IPS DF 19.7 (cell line): ENCODE measurements around the gene CR1L.
"Not testable (repeated sequence)": the region's sequence is repeated elsewhere in the genome, so short reads cannot be mapped to it uniquely, and the experiment has no call there.

Source experiments
- DNase-seq: peaks from one replicate; pipeline ENCODE4 v3.0.0-alpha.2; 2013; ENCODE audit warnings: low read depth, low spot score

CR1L gene

DNA sequence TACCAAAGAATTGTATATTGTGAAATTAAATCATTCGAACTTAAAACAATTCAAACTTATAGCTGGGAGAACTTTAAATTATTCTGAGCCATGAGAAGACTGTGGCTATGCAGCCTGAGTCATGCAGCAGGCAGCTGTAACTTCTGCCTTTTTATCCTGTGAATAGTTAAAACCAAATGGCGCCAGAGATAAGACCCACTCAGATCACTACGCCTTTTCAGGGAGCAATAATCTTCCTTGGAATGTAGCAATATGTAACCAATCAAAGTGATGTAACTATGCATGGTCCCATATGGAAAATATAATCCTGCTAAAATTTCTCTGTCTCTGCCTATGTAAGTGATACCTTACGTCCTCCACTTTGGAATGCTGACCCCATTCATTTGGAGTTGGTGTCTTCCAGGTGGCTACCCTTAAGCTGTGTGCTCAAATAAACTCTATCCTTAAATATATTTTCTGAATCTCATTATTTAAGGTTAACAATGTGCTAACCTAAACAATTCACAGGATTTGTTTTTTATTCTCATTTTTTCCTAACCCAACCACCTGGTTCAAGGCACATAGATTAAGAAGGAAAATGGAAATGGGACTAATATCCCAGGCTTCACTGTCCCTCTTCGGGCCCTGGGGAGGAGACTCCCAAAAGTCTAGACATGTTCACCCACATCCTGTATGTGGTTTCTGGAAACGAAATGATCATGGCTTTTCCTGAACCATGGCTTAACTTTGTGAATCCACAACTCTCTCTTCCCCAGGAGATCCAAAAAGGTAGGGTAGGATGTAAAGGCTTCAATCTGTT, 35.9 kb downstream of the CR1L start:
- not testable (repeated sequence) for DNase-seq

DNA sequence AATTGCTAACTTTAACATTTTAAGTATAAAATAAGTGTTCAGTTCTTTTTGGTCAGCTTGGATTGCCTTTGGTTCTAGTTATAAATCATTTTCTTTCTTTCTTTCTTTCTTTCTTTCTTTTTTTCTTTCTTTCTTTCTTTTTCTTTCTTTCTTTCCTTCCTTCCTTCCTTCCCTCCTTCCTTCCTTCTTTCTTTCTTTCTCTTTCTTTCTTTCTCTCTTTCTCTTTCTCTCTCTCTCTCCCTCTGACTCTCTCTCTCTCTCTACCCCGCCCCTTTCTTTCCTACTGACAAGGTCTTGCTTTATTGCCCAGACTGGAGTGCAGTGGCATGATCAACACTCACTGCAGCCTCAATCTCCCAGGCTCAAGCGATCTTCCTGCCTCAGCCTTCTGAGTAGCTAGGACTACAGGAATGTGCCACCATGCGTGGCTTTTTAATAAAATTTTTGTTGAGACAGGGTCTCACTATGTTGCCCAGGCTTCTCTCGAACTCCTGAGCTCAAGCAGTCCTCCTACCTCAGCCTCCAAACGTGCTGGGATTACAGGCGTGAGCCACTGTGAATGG, 38.0 kb downstream of the CR1L start:
- DNase-seq, result not testable (repeated sequence)

- DNase-seq, result not testable (repeated sequence)
These were observed 45.6 kb downstream of the CR1L start for GRCh38 chr1:207690551-207690950.

- DNase-seq, result no peak
These were observed 46.1 kb downstream of the CR1L start for GRCh38 chr1:207691010-207691409.

DNA sequence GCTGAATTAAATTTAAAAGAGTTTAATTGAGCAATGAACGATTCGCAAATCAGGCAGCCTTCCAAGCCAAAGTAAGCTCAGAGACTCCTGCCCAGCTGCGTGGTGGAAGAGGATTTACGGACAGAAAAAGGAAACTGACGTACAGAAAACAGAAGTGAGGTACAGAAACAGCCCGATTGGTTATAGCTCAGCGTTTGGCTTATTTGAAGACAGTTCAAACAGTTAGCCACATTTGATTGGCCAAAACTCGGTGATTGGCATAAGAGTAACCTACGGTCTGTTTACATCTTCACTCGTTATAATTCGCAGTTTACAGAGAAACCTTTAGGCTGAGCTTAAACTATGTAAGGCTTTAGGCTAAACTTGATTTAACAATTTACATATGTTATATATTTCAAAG, 46.9 kb downstream of the CR1L start:
- DNase-seq, result no peak

DNA sequence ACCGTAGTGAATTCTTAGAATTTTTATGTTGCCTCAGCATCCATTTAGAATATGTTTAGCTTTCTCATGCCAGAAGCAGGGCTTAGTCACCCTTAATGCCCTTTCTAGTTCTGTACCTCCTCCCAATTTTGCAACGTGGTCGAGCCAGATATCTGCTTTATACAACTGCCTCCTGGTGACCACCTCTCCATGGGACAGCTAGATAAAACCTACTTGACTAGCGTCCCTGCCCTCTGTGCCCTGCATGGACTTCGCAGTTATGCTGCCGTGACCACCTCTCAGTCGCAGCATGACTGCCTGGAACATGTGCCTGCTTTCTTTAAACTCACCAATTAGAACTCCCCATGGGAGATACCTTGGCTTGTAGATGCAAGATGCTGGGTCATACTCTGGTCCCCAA, 47.4 kb downstream of the CR1L start:
- not testable (repeated sequence) for DNase-seq

DNA sequence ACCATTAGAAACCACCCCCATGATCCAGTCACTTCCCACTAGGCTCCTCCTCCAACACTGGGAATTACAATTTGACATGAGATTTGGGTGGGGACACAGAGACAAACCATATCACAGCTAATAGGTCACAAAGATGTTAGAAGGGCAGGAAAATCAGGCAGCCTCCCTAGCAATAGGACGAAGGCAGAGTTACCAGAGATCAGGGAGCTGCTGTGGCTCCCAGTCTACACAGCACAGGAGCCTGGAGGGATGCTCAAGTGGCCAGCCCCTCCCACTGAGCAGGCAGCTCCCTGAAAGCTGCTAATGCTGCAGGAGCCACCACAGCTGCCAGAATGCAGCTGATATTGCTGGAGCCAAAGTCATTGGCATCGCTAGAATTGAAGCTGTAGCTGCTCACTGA, 51.0 kb downstream of the CR1L start:
- DNase-seq, result no peak

- no peak for DNase-seq
These were observed 54.0 kb downstream of the CR1L start for GRCh38 chr1:207698822-207699483.

DNA sequence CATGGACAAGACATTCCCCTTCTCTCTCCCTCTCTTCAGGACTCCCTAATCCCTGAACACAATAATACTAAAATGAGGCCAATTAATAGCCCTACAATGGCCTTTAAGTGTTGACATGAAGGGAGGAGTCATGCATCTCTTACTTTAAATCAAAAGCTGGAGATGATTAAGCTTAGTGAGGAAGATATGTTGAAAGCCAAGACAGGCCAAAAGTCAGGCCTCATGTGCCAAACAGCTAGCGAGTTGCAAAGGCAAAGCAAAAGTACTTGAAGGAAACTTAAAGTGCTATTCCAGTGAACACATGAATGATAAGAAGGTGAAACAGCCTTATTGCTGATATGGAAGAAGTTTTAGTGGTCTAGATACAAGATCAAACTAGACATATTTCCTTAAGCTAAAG, 57.4 kb downstream of the CR1L start:
- DNase-seq, result no peak

- no peak for DNase-seq
These were observed 58.8 kb downstream of the CR1L start for GRCh38 chr1:207703712-207704111.

DNA sequence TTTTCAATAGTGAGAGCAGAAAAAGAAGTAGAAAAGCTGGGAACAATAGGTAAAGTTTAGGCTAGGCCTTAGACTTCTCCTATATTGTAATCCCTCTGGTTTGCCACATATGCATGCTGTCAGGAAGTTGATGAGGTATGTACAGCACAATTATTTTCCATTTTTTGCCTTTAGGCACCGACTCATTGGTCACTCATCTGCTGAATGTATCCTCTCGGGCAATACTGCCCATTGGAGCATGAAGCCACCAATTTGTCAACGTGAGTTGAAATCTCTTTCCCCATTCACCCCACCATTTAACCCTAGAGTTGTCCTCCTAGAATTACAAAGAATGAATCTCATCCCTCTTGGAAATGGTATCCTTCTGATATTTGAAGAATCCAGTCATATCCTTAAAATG, 63.1 kb downstream of the CR1L start:
- DNase-seq, result not testable (repeated sequence)

- DNase-seq, result no peak
These were observed 66.4 kb downstream of the CR1L start for GRCh38 chr1:207711285-207711684.

- DNase-seq, result not testable (repeated sequence)
These were observed 67.8 kb downstream of the CR1L start for GRCh38 chr1:207712701-207713100.

DNA sequence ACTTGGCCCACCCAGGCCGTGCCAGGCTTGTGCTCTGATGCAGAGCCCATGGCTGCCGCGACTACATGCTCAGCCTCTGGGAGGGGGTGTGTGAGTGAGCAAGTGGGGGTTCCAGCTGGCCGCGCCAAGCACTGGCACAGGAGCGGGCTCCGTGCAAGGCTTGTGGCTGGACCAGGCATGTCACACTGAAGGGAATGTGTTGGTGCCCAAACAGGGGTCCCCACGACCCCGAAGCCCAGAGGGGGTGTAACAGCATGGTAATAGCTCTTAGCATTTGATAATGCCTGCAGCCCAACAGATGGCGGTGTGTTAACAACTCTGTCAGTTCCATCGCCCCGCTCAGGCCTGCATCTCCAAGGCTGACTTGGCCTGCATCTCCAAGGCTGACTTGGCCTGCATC, 68.6 kb downstream of the CR1L start:
- no peak for DNase-seq

DNA sequence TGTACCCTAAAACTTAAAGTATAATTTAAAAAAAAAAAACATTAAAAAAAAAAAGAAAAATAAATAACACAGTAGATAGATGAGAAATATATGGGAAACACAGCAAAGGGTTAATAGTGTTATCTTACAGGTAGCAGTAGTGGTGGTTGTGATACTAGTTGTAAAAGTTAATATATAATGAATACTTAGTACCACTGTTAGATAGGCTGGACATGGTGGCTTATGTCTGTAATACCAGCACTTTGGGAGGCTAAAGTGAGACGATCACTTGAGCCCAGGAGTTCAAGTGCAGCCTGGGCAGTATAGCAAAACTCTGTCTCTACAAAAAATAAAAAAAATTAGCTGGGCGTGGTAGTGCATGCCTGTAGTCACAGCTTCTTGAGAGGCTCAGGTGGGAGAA, 74.3 kb downstream of the CR1L start:
- DNase-seq, result no peak

GRCh38 chr1:207728200-207728858, 83.4 kb downstream of the CR1L start:
- not testable (repeated sequence) for DNase-seq

GRCh38 chr1:207737503-207738157, 92.7 kb downstream of the CR1L start:
- DNase-seq, result not testable (repeated sequence)

GRCh38 chr1:207738158-207738659, 93.3 kb downstream of the CR1L start:
- not testable (repeated sequence) for DNase-seq

- DNase-seq, result no peak
These were observed 95.3 kb downstream of the CR1L start for GRCh38 chr1:207740207-207740606.

DNA sequence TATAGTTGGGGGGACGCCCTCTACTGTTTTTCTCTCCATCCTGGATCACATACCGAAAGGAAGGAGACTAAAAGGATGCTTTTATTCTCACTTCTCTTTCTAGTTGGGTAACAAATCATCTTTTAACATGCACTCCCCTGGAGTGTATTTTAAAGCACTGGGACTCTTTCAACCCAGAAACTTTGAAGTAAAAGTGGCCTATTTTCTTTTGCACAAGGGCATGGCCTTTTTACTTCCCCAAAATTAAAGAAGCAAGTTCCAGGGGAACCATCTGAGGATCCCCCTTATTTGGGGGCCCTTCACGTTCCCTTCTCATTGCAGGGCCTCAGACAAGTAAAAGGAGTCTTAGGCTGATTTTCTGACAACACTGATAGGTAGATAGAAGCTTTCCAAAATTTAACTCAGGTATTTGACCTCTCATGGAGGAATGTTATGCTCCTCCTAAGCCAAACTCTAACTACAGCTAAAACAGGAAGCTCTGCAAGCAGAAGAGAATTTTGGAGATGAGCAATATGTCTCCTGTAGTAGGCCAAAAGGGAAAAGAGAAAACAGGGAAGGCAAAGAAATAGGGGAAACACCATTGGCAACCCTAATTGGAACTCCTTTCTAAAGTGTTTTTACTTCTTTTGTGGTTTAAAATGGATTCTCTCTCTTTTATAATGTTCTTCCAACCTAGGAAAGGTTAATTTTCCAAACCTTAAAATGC, 98.1 kb downstream of the CR1L start:
- DNase-seq, result no peak

DNA sequence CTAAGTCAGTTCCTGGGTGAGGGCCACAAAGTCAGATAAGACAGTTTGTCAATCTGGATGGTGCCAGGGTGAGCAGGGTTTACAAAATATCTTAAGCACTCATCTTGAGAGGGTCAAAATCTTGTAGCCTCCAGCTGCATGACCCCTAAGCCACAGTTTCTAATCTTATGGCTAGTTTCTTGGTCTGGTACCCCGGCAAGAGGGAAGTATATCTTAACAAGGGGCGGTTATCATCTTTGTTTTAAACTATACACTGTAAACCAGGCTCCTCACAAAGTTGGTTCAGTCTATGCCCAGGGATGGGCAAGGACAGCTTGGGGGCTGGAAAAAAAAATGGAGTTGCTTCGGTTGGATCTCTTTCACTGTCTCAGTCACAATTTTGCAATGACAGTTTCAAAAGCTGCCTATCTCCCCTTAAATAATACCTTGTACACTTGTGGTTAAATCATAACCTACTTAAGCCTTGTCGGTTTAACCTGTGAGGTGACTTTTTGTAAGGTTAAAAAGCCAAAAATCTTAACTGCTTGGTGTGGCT, 99.1 kb downstream of the CR1L start:
- DNase-seq, result no peak
